Endothelial cell (in vitro differentiated cells): ENCODE results near the gene ZNF423. TPM values are rescaled to one million over a fixed set of nuclear protein-coding genes. Genes with fewer than 3 reads are reported as not detected.

Experiments
- DNase-seq: peaks from one replicate; pipeline ENCODE4 v3.0.0; 2021; ENCODE audit warnings: low spot score
- H3K27ac Mint-ChIP-seq: one replicate; pipeline ENCODE4 v1.8.0; 2021; ENCODE audit warnings: mixed read lengths, inconsistent platforms; ENCODE audit not compliant: unreplicated experiment
- H3K27me3 Mint-ChIP-seq: one replicate; pipeline ENCODE4 v1.8.0; 2021; ENCODE audit warnings: mild to moderate bottlenecking, moderate library complexity, mixed read lengths, inconsistent platforms; ENCODE audit not compliant: unreplicated experiment
- H3K36me3 Mint-ChIP-seq: one replicate; pipeline ENCODE4 v1.8.0; 2021; ENCODE audit warnings: mild to moderate bottlenecking, low read depth, mixed read lengths, inconsistent platforms; ENCODE audit not compliant: unreplicated experiment
- H3K4me1 Mint-ChIP-seq: one replicate; pipeline ENCODE4 v1.8.0; 2021; ENCODE audit warnings: mild to moderate bottlenecking, mixed read lengths, inconsistent platforms; ENCODE audit not compliant: unreplicated experiment
- H3K4me3 Mint-ChIP-seq: one replicate; pipeline ENCODE4 v1.8.0; 2021; ENCODE audit warnings: mild to moderate bottlenecking, mixed read lengths, inconsistent platforms; ENCODE audit not compliant: unreplicated experiment
- H3K9me3 Mint-ChIP-seq: one replicate; pipeline ENCODE4 v1.8.0; 2021; ENCODE audit warnings: mixed read lengths, inconsistent platforms; ENCODE audit not compliant: unreplicated experiment
- total RNA-seq: library from RNA; stranded (reverse); fragmentation: NEBNext Ultra II Directional; extraction: Animal tissue kit (Norgen Biotek cat#: 25700); gene quantifications from one replicate; pipeline ENCODE4 v1.2.1, GENCODE V29; 2021; ENCODE audit not compliant: unreplicated experiment
- TF ChIP-seq, protein P1 (sequence below): fragments of 200-600 bp; sonication (generic); IDR thresholded peaks from one replicate; pipeline ENCODE4 v1.5.0; 2021; ENCODE audit warnings: antibody characterized with exemption; ENCODE audit not compliant: unreplicated experiment

The ZNF423 gene
- total RNA-seq, 1 donor from 2014 or later = 44.8 TPM

DNA sequence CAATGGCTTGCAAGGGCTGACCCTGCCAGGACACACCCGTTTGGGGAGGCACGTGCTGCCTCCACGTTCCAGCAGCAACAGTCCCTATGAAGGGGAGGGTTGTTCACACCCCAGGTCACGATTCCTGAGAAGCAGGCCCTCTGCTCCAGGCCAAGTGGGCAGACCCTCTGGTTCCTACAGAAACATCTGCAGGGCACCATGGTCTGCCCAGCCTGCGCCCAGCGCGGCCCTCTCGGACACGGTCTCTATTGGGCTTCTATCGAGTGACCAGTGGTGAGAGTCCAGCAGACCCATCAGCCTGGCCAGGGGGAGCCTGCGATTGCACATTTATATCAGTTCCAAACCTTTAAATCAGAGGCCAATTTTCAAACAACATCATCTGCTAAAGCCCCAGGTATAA is 128.3 kb downstream of the ZNF423 start:
- Mint-ChIP-seq H3K4me1 (peaks cover 7% of the 10 kb centered on the region), H3K4me3 (no peak overlapping the region), H3K27me3 (peaks cover 5% of the 10 kb centered on the region), H3K27ac (no peak overlapping the region), H3K36me3 (peaks cover 41% of the 10 kb centered on the region), H3K9me3 (no peaks in the 10 kb centered on the region)
- DNase-seq = no peak
- TF ChIP-seq, protein P1, sequence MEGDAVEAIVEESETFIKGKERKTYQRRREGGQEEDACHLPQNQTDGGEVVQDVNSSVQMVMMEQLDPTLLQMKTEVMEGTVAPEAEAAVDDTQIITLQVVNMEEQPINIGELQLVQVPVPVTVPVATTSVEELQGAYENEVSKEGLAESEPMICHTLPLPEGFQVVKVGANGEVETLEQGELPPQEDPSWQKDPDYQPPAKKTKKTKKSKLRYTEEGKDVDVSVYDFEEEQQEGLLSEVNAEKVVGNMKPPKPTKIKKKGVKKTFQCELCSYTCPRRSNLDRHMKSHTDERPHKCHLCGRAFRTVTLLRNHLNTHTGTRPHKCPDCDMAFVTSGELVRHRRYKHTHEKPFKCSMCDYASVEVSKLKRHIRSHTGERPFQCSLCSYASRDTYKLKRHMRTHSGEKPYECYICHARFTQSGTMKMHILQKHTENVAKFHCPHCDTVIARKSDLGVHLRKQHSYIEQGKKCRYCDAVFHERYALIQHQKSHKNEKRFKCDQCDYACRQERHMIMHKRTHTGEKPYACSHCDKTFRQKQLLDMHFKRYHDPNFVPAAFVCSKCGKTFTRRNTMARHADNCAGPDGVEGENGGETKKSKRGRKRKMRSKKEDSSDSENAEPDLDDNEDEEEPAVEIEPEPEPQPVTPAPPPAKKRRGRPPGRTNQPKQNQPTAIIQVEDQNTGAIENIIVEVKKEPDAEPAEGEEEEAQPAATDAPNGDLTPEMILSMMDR = no peak

DNA sequence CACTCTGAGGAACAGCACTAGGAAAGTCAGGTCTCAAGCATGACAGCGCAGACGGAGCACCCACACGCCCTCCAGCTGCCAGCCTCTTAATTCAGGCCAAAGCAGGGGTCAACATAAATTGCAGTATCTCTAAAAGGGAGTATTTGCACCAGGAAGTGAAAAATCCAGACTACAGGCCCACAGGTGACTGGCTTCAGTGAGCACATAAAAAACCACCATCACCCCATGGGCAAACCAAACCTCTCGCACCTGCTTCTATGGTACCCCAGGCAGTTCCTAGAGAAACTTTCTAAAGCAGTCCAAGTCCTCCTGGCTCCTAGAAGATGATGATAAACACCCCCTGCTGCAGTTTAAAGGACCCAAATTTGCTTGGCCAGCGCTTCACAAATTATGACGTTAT is 129.8 kb downstream of the ZNF423 start:
- DNase-seq = no peak
- H3K27me3 Mint-ChIP-seq = peaks cover 7% of the 10 kb centered on the region
- H3K4me1 Mint-ChIP-seq = peaks cover 7% of the 10 kb centered on the region
- H3K36me3 Mint-ChIP-seq = peaks cover 39% of the 10 kb centered on the region
- TF ChIP-seq, protein P1 = no peak
- no peaks in the 10 kb centered on the region for H3K9me3 Mint-ChIP-seq
- no peak overlapping the region for H3K4me3 Mint-ChIP-seq
- H3K27ac Mint-ChIP-seq = no peak overlapping the region

DNA sequence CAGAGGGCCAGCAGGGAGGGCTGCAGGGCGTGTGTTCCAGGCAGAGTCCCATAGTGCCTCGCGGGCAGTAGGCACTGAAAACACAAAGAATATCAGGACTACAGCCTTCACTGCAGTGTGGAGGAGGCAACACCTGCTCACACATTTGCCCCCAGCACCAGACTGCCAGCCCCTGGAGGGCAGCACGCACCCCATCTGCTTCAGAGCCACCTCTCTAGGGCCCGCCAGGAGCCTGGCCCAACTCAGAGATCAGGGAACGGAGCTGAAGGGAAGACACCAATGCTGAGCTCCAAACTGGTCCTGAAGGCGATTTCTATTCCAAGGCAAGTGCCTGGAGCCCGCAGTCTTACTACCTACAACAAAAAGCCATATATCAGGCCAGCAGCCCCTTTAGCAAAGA is 130.3 kb downstream of the ZNF423 start:
- Mint-ChIP-seq H3K27me3 (peaks cover 7% of the 10 kb centered on the region), H3K9me3 (no peaks in the 10 kb centered on the region), H3K27ac (no peak overlapping the region), H3K4me3 (no peak overlapping the region), H3K4me1 (peaks cover 10% of the 10 kb centered on the region), H3K36me3 (peaks cover 34% of the 10 kb centered on the region)
- TF ChIP-seq, protein P1 = no peak
- DNase-seq = no peak

DNA sequence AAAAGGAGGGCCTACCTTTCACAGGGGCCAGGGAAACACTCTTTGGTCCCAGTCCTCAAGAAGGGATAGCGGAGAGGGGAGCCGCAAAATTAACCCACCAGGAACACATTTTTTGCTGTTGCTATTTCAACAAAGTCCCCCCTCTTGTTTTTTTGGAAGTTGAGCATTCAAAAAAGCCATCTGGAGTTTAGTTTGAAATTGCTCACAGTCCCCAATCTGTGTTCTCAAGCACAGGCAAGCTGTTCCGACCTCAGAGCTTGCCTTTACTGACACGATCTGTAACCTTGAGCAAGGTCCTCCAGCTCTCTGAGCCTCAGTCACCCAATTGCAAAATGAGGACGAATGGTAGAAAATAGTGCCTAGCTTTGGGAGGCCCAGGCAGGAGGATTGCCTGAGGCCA is 131.1 kb downstream of the ZNF423 start:
- Mint-ChIP-seq H3K27ac (no peak overlapping the region), H3K9me3 (no peaks in the 10 kb centered on the region), H3K36me3 (peaks cover 26% of the 10 kb centered on the region), H3K27me3 (peaks cover 4% of the 10 kb centered on the region), H3K4me3 (no peak overlapping the region), H3K4me1 (peaks cover 11% of the 10 kb centered on the region)
- TF ChIP-seq, protein P1 = no peak
- no peak for DNase-seq

DNA sequence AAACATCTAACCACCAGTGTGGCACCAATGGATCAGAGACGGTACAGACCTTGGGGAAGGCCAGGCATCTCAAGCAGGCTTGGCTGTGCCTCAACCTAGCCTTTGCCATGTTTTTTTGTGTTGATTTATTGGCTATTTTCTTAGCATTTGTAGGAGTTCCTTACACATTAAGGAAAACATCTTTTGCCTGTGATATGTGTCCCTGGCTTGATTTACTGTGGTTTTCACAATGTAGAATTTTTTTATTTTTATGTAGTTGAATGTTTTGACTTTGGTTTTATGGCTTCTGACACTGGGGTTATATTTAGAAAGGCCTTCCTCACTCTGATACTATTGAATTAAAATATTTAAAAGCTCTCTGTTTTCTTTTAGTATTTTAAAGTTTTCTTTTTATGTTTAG is 132.6 kb downstream of the ZNF423 start:
- DNase-seq = no peak
- TF ChIP-seq, protein P1 = no peak
- H3K27ac Mint-ChIP-seq = no peak overlapping the region
- H3K4me1 Mint-ChIP-seq = peaks cover 23% of the 10 kb centered on the region
- peaks cover 31% of the 10 kb centered on the region for H3K36me3 Mint-ChIP-seq
- H3K27me3 Mint-ChIP-seq = peaks cover 5% of the 10 kb centered on the region
- no peaks in the 10 kb centered on the region for H3K9me3 Mint-ChIP-seq
- no peak overlapping the region for H3K4me3 Mint-ChIP-seq
